ENCODE results near the gene UPP2. TPM values are rescaled to one million over a fixed set of nuclear protein-coding genes. Genes with fewer than 3 reads are reported as not detected.

The UPP2 gene
- total and polyA plus RNA-seq, 2 of the 13 experiments (the other 11 are each of a cell fraction or from before 2014, with no cell fraction given): 0.07 to 0.28 TPM

DNA sequence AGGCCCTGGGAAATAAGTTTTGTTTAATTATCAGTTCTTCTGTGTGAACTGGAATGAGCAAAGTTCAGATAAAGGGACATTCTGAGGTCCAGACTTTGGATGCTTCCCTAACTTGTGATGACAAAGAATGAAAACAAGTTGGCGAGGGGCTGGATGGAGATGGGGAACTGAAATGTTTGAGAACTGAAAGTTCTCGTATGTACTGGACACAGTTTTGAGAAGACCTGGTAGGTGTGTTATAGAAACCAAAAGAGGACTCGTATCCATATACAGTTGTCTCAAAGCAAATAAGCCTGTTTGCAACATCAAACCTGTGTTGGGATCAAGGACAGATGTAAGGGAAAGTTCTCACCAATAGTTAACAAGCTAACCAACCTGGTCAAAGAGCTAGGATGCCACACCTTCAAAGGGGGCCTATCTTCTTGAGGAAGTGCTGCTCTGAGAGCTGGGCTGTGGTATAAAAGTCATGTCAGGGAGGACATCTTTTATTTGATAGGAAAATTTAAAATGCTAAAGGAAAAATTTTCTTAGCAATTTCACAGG is at the start of gene UPP2 (continued):
- no peak for TF ChIP-seq KIAA2018 (CRISPR knock-in tag; IDR thresholded peaks at IDR 0.05; ENCODE audit: borderline replicate concordance)
- peak; percentile 41; the same call in 1 of the 2 replicates for TF ChIP-seq CREM (IDR thresholded peaks at IDR 0.05)
- TF ChIP-seq CREM (CRISPR knock-in tag; IDR thresholded peaks at IDR 0.05): no peak
- TF ChIP-seq HMGXB4 (CRISPR knock-in tag; IDR thresholded peaks at IDR 0.05; ENCODE audit: borderline replicate concordance in 1 of 2, low read depth in 1 of 2): peak in 1 of 2 experiments; percentile 45; a peak in 1 of 4 replicates
